Bronchial epithelial cell (primary cell): ENCODE data around the gene GPAM. TPM values are rescaled to one million over a fixed set of nuclear protein-coding genes. Genes with fewer than 3 reads are reported as not detected.
A peak's percentile ranks its signal among the peaks of the same experiment; 100 is the strongest.
"Not testable (repeated sequence)": the region's sequence is repeated elsewhere in the genome, so short reads cannot be mapped to it uniquely, and the experiment has no call there.

Source experiments
- DNase-seq: peaks from one replicate; pipeline ENCODE4 v3.0.0-alpha.2; 2010; ENCODE audit warnings: low read depth
- FAIRE-seq: peaks from 2 replicates; lab custom pipeline; 2011; peaks lifted over from hg19 to GRCh38; lab: Jason Lieb, UNC
- H3K27me3 ChIP-seq: 2 replicates; pipeline ENCODE4 v1.5.1; 2011; ENCODE audit warnings: low read length; ENCODE audit not compliant: control insufficient read depth, insufficient read depth
- H3K36me3 ChIP-seq: 2 replicates; pipeline ENCODE4 v1.5.1; 2011; ENCODE audit warnings: low read length; ENCODE audit not compliant: control insufficient read depth, insufficient read depth
- H3K4me3 ChIP-seq: 2 replicates; pipeline ENCODE4 v1.5.1; 2011; ENCODE audit warnings: mild to moderate bottlenecking, low read depth, low read length, control low read depth
- CTCF ChIP-seq: IDR thresholded peaks from 2 replicates; pipeline ENCODE4 v1.5.1; 2011; ENCODE audit warnings: mild to moderate bottlenecking, moderate library complexity, low read length, control low read depth, inconsistent platforms; ENCODE audit not compliant: insufficient read depth, severe bottlenecking
- total RNA-seq: library from RNA; depleted of rRNA; stranded (reverse); fragments of >200 nt; gene quantifications from 2 replicates; pipeline ENCODE4 v1.2.1, GENCODE V29; 2014

The GPAM gene
- total RNA-seq, 1 donor from 2014 or later, result 9.2 TPM

GRCh38 chr10:112229096-112229495 lies 45.5 kb upstream of the GPAM start:
- peak; percentile 28 for DNase-seq
- no peak for FAIRE-seq
- Histone ChIP-seq H3K4me3 (no peak overlapping the region), H3K27me3 (no peaks in the 10 kb centered on the region), H3K36me3 (no peaks in the 10 kb centered on the region)
- TF ChIP-seq CTCF, result no peak

GRCh38 chr10:112228366-112229088 lies 45.0 kb upstream of the GPAM start:
- H3K27me3 ChIP-seq, DNase-seq, H3K4me3 ChIP-seq, H3K36me3 ChIP-seq, FAIRE-seq: not testable (repeated sequence)

GRCh38 chr10:112227331-112227987 lies 43.9 kb upstream of the GPAM start:
- H3K36me3 ChIP-seq, result no peaks in the 10 kb centered on the region
- H3K27me3 ChIP-seq, result no peaks in the 10 kb centered on the region
- TF ChIP-seq CTCF, result no peak
- no peak overlapping the region for H3K4me3 ChIP-seq
- DNase-seq (peak; percentile 60), FAIRE-seq (no peak)

GRCh38 chr10:112226439-112227248 lies 43.1 kb upstream of the GPAM start:
- TF ChIP-seq CTCF, result no peak
- DNase-seq, result no peak
- FAIRE-seq, result no peak

GRCh38 chr10:112225771-112226438 lies 42.3 kb upstream of the GPAM start:
- Histone ChIP-seq H3K4me3 (no peak overlapping the region), H3K36me3 (no peaks in the 10 kb centered on the region), H3K27me3 (no peaks in the 10 kb centered on the region)
- DNase-seq (no peak), FAIRE-seq (no peak)
- no peak for TF ChIP-seq CTCF

More at GRCh38 chr10:112226439-112227248, 43.1 kb upstream of the GPAM start:
- no peaks in the 10 kb centered on the region for H3K27me3 ChIP-seq
- no peaks in the 10 kb centered on the region for H3K36me3 ChIP-seq
- no peak overlapping the region for H3K4me3 ChIP-seq
